B cell (primary cell): ENCODE results near the gene CSRNP2. TPM values are rescaled to one million over a fixed set of nuclear protein-coding genes. Genes with fewer than 3 reads are reported as not detected.

Source experiments
- ATAC-seq: fragments of 200-7000 bp; cut with Tn5 transposase; one replicate; pipeline ENCODE4 v1.10.0; 2021; ENCODE audit warnings: low read depth, mild to moderate bottlenecking, moderate number of reproducible peaks, moderate library complexity
- CTCF ChIA-PET: fragments of 350-600 bp; sonication (Branson Sonifier 250); formaldehyde crosslinking; loops from one replicate; lab custom pipeline; 2021; ENCODE audit warnings: antibody characterized with exemption, inconsistent platforms; lab: Charles Lee
- POLR2A ChIA-PET: fragments of 350-600 bp; sonication (Branson Sonifier 250); formaldehyde crosslinking; loops from one replicate; lab custom pipeline; 2021; ENCODE audit warnings: antibody characterized with exemption; lab: Charles Lee
- DNase-seq: peaks from one replicate; pipeline ENCODE4 v3.0.0; 2013
- H2AFZ ChIP-seq: 2 replicates; pipeline ENCODE4 v1.6.1; 2012; ENCODE audit warnings: mild to moderate bottlenecking, low read depth, low read length; ENCODE audit not compliant: insufficient read depth, poor library complexity, severe bottlenecking
- H3K27ac ChIP-seq, 2 donors: 1 replicate in 1 of 2; 2 replicates in 1 of 2; pipeline ENCODE4 v1.5.1; 2012 to 2013; ENCODE audit warnings: low read length in 2 of 2, mild to moderate bottlenecking in 2 of 2, moderate library complexity in 1 of 2
- H3K27me3 ChIP-seq, 4 experiments: fragments of 200-600 bp in 1 of 4; sonication (generic) in 1 of 4; replicated peaks in 1 of 4; 1 replicate in 2 of 4; 2 replicates in 2 of 4; pipeline versions ENCODE4 v1.6.1 to v1.7.0; 2013 to 2016; ENCODE audit warnings: low read length in 3 of 4, mild to moderate bottlenecking in 2 of 4, mixed read lengths in 1 of 4, moderate library complexity in 1 of 4; ENCODE audit not compliant: insufficient read depth in 4 of 4, control insufficient read depth in 3 of 4; ENCODE audit errors: control extremely low read depth in 1 of 4
- H3K36me3 ChIP-seq, 2 experiments: replicated peaks in 1 of 2; 1 replicate in 1 of 2; 2 replicates in 1 of 2; pipeline versions ENCODE4 v1.6.1 to v1.7.1; 2013; ENCODE audit warnings: low read length in 1 of 2; ENCODE audit not compliant: insufficient read depth in 2 of 2, control insufficient read depth in 1 of 2; ENCODE audit errors: control extremely low read depth in 1 of 2, extremely low read depth in 1 of 2
- H3K4me1 ChIP-seq, 2 donors: fragments of 200-600 bp in 1 of 2; sonication (generic) in 1 of 2; 1 replicate in 1 of 2; 2 replicates in 1 of 2; pipeline versions ENCODE4 v1.5.1 to v1.6.1; 2013 to 2017; ENCODE audit warnings: low read length in 2 of 2; ENCODE audit not compliant: control insufficient read depth in 2 of 2, insufficient read depth in 2 of 2
- H3K4me2 ChIP-seq: replicated peaks from 2 replicates; pipeline ENCODE3; 2012; ENCODE audit warnings: mild to moderate bottlenecking, low read depth, low read length; ENCODE audit not compliant: poor library complexity, severe bottlenecking
- H3K4me3 ChIP-seq, 5 experiments: fragments of 200-600 bp in 1 of 5; sonication (generic) in 1 of 5; 1 replicate in 3 of 5; 2 replicates in 2 of 5; pipeline versions ENCODE4 v1.5.1 to v1.7.0; 2011 to 2016; ENCODE audit warnings: low read length in 4 of 5, mild to moderate bottlenecking in 4 of 5, low read depth in 2 of 5, control low read depth in 1 of 5, moderate library complexity in 1 of 5; ENCODE audit not compliant: insufficient read depth in 1 of 5; ENCODE audit errors: control extremely low read depth in 1 of 5, extremely low read depth in 1 of 5
- H3K79me2 ChIP-seq: fragments of 200-600 bp; sonication (generic); one replicate; pipeline ENCODE4 v1.6.0; 2016; ENCODE audit warnings: low read length; ENCODE audit not compliant: control insufficient read depth, insufficient read depth
- H3K9ac ChIP-seq: fragments of 200-600 bp; sonication (generic); 2 replicates; pipeline ENCODE4 v1.6.1; 2017; ENCODE audit warnings: mild to moderate bottlenecking, low read length, moderate library complexity
- H3K9me3 ChIP-seq, 3 donors: one replicate each; pipeline versions ENCODE4 v1.6.1 to v1.7.1; 2013; ENCODE audit warnings: low read length in 2 of 3; ENCODE audit not compliant: control insufficient read depth in 2 of 3, insufficient read depth in 1 of 3; ENCODE audit errors: control extremely low read depth in 1 of 3
- H4K20me1 ChIP-seq: 2 replicates; pipeline ENCODE4 v1.6.0; 2012; ENCODE audit warnings: mild to moderate bottlenecking, low read length; ENCODE audit not compliant: insufficient read depth, control insufficient read depth, poor library complexity, severe bottlenecking
- H3K27ac Mint-ChIP-seq: one replicate; pipeline ENCODE4 v1.8.0; 2021; ENCODE audit warnings: mixed read lengths
- H3K27me3 Mint-ChIP-seq: one replicate; pipeline ENCODE4 v1.8.0; 2021; ENCODE audit warnings: mixed read lengths
- H3K4me1 Mint-ChIP-seq: one replicate; pipeline ENCODE4 v1.8.0; 2021; ENCODE audit warnings: mixed read lengths
- H3K4me3 Mint-ChIP-seq: one replicate; pipeline ENCODE4 v1.8.0; 2021; ENCODE audit warnings: mixed read lengths
- H3K9me3 Mint-ChIP-seq: one replicate; pipeline ENCODE4 v1.8.0; 2022; ENCODE audit warnings: mixed read lengths; ENCODE audit not compliant: insufficient read depth
- CTCF ChIP-seq: fragments of 200-600 bp; IDR thresholded peaks from one replicate; pipeline ENCODE4 v1.8.0; 2022; ENCODE audit warnings: antibody characterized with exemption, mild to moderate bottlenecking
- EZH2 ChIP-seq: IDR thresholded peaks from 2 replicates; pipeline ENCODE4 v1.6.1; 2012; ENCODE audit warnings: borderline replicate concordance, low read depth, mild to moderate bottlenecking, moderate library complexity, low read length; ENCODE audit not compliant: insufficient read depth, poor library complexity, severe bottlenecking
- WGBS: methylation state at CpG from one replicate; pipeline ENCODE4 v1.1.5; 2013; ENCODE audit warnings: missing lambda C conversion rate; ENCODE audit not compliant: insufficient coverage; 5-methylcytosine and 5-hydroxymethylcytosine counted together
- intact Hi-C: fragments of 100-400 bp; cut with micrococcal nuclease; formaldehyde crosslinking; loops from one replicate; pipeline ENCODE4 v1.10.0; 2022
- polyA plus RNA-seq: library from polyadenylated mRNA; depleted of rRNA; stranded (reverse); fragments of >200 nt; gene quantifications from 2 replicates; pipeline ENCODE4 v1.2.3, GENCODE V29; 2012
- small RNA-seq: library from RNA; depleted of rRNA; stranded (forward); fragments of <200 nt; gene quantifications from one replicate; pipeline ENCODE3, GENCODE V24; 2012; ENCODE audit warnings: low replicate concordance, low read depth; ENCODE audit not compliant: insufficient read length
- total RNA-seq, 2 donors: library from RNA; stranded (reverse); fragments of 120-200 nt in 1 of 2; gene quantifications; 1 replicate in 1 of 2; 2 replicates in 1 of 2; pipeline versions ENCODE4 v1.2.3 to v1.2.4, GENCODE V29; 2013 to 2022

Gene CSRNP2
- total and polyA plus RNA-seq, 2 donors (not counting 1 experiment from before 2014, with no cell fraction given), result 10.3 to 49.8 TPM

- CTCF ChIA-PET, result interaction anchor here (0.7 to 1.6 kb wide), 2 partner anchors 10 to 11 kb away, joined by 4 to 6 read pairs; no protein-coding TSS in a partner anchor
- Histone ChIP-seq H3K27me3 (no peaks in the 10 kb centered on the region), H3K79me2 (peaks cover 60% of the 10 kb centered on the region), H3K4me1 (peaks cover 13 to 14% of the 10 kb centered on the region in 2 donors), H3K4me2 (no peak overlapping the region), H3K4me3 (no peak overlapping the region), H2AFZ (no peak overlapping the region), H3K36me3 (peaks cover 0 to 2% of the 10 kb centered on the region in 2 experiments), H3K27ac (no peak overlapping the region), H4K20me1 (peaks cover 5% of the 10 kb centered on the region), H3K9me3 (no peaks in the 10 kb centered on the region), H3K9ac (no peak overlapping the region)
- TF ChIP-seq EZH2 (no peak), CTCF (no peak)
- Mint-ChIP-seq H3K27ac (no peak overlapping the region), H3K9me3 (no peaks in the 10 kb centered on the region), H3K4me3 (no peak overlapping the region), H3K4me1 (peaks cover 18% of the 10 kb centered on the region), H3K27me3 (no peaks in the 10 kb centered on the region)
- intact Hi-C loops, result no loop called here
- POLR2A ChIA-PET, result interaction anchor here (0.6 kb wide), 1 partner anchor 34 kb away, joined by 9 read pairs; no protein-coding TSS in a partner anchor
- ATAC-seq (no peak), DNase-seq (no peak)
- no CpG with 5 or more reads among the region's 4 CpGs for WGBS
Measured at GRCh38 chr12:51011955-51012354, 71.4 kb downstream of the CSRNP2 start.

Small RNA genes within 50 kb of the gene (small RNA-seq; reads per million reads assigned to genes)
- gene RNU6-1273P (not detected), gene RNU6-87P (not detected)

Other genes starting within 250 kb of the CSRNP2 start
- not detected in 2 replicates for gene TMPRSS12, start 240.7 kb downstream of the CSRNP2 start, total RNA-seq
- gene TMPRSS12, start 240.7 kb downstream of the CSRNP2 start, polyA plus RNA-seq, result not detected in 2 replicates
- gene HIGD1C, start 131.1 kb downstream of the CSRNP2 start, total RNA-seq, result not detected in 2 replicates
- gene HIGD1C, start 131.1 kb downstream of the CSRNP2 start, polyA plus RNA-seq, result not detected in 2 replicates
- gene SLC11A2, start 57.2 kb downstream of the CSRNP2 start, total RNA-seq, result 42.0 and 45.7 TPM in 2 replicates
- gene SLC11A2, start 57.2 kb downstream of the CSRNP2 start, polyA plus RNA-seq, result 19.7 and 21.9 TPM in 2 replicates
- gene LETMD1, start 35.3 kb downstream of the CSRNP2 start, total RNA-seq, result 101 and 105 TPM in 2 replicates
- 94.7 and 98.3 TPM in 2 replicates for gene LETMD1, start 35.3 kb downstream of the CSRNP2 start, polyA plus RNA-seq
- 37.0 and 38.8 TPM in 2 replicates for gene TFCP2, start 89.5 kb upstream of the CSRNP2 start, total RNA-seq
- gene TFCP2, start 89.5 kb upstream of the CSRNP2 start, polyA plus RNA-seq, result 12.1 and 15.3 TPM in 2 replicates
- gene POU6F1, start 134.5 kb upstream of the CSRNP2 start, total RNA-seq, result 57.5 and 62.6 TPM in 2 replicates
- 16.4 and 27.7 TPM in 2 replicates for gene POU6F1, start 134.5 kb upstream of the CSRNP2 start, polyA plus RNA-seq
- 219 and 233 TPM in 2 replicates for gene DAZAP2, start 155.2 kb upstream of the CSRNP2 start, total RNA-seq
- 620 and 775 TPM in 2 replicates for gene DAZAP2, start 155.2 kb upstream of the CSRNP2 start, polyA plus RNA-seq
- 8.0 and 10.4 TPM in 2 replicates for gene SMAGP, start 186.8 kb upstream of the CSRNP2 start, total RNA-seq
- gene SMAGP, start 186.8 kb upstream of the CSRNP2 start, polyA plus RNA-seq, result 15.0 and 21.6 TPM in 2 replicates
- 40.1 and 41.5 TPM in 2 replicates for gene BIN2, start 240.6 kb upstream of the CSRNP2 start, total RNA-seq
- 100 and 101 TPM in 2 replicates for gene BIN2, start 240.6 kb upstream of the CSRNP2 start, polyA plus RNA-seq